SH-SY5Y (cell line): ENCODE results near the gene NEK10.

Source experiments
- GATA2 ChIP-seq: IDR thresholded peaks from 2 replicates; pipeline ENCODE4 v1.6.1; 2011; ENCODE audit warnings: mild to moderate bottlenecking, low read depth, low read length
- GATA3 ChIP-seq: IDR thresholded peaks from 2 replicates; pipeline ENCODE4 v1.6.1; 2011; ENCODE audit warnings: low read depth, mild to moderate bottlenecking, low read length, moderate library complexity

Gene NEK10

DNA sequence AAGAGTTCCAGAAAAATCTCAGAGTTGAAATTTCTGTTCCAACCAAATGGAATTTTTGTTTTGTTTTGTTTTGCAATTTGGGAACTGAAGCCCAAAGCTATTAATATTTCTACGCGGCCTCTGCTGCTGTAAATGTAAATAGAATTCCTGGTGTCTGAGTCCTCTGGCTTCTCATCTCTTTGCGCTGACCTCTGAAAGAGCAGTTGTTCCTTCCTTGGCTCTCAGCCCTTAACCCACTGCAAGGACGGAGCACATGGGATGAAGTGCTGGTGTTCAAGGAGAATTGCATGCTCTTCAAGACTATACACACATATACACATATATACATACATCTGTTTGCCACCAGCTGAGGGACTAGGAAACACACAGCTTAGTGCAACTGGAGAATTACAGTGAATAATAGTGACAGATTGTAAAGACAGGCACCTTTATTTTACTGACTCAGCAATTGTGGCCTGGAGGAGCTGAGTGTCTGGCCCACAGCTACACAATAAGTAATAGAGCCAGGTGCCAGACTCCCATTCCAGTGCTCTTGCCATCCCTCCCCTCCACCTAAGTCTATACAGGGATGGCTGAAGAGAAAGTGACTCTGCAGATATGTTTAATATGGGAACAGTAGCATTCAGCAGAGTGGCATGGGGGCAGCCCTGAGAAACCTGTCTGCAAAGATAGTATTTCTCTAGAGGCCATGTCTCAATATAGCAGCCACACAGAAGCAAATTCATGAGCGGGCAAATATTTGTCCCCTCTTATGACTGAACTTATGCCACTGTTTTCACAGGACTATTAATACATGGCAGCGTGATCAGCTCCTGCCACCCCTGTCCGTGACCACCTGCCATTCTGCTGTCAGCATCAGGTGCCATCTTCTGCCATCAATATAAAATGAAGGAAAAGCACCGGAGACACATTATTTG lies 42.3 kb downstream of the NEK10 start:
- TF ChIP-seq GATA2 = no peak
- no peak for TF ChIP-seq GATA3

DNA sequence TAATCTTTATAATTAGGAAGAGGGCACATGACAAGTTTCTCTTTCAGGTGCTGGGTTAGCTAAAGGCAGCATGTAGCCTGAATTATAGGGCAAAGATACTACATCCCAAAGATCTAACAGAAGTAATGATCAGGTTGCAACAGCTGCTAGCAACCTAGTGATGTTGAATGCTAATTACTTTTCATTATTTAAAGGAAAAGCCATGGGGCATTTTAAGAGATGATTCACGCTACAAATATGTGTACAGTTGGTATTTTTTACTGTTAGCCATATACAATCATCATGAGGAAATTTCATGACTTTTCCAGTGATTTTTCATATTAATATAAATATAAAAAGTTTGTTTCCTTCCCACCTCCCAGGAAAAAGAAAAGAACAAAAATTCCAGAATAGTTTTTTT lies 43.0 kb downstream of the NEK10 start:
- TF ChIP-seq GATA2 (no peak), GATA3 (no peak)

DNA sequence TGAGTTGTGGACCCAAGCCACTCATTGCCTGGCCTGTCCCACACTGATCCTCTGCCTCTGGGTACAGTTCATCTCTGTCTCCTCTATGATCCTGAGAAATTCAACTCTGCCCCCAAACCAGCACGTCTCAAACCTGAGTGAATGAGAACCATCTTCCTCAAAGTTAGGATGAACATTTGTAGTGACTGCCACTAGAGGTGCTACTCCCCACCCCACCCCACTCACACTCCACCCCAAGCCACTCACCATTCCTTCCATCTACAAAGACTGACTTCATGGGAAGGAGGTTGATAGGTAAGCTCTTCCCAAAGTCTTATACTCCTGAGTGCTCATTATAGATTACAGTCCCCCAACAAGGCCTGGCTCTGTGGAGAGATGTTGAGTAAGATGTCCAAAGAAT lies 43.8 kb downstream of the NEK10 start:
- TF ChIP-seq GATA3 = no peak
- TF ChIP-seq GATA2 = no peak

GRCh38 chr3:27324686-27325085 lies 44.5 kb downstream of the NEK10 start:
- TF ChIP-seq GATA2 = no peak

DNA sequence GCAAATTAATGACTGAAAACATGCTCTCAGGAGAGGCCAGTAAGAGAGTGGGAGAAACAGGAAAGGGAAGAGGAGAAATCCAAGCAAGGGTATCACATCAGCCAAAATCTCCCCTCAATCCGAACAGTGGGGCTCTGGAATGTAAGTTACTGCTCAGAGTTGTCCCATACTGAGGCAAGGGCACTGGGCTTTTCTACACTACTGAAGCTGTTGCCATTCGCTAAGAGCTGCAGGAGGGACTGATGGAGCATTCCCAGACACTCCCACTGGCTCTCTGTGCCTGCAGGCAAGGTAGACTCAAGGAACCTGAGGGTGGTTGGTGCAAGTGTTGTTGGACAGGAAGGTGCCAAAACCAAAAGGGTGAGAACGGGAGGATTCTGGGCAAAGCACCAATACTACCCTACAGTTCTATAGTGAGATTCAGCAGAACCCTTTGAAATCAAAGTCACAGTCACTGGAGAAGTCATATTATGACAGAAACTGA lies 46.1 kb downstream of the NEK10 start:
- TF ChIP-seq GATA3 = no peak

DNA sequence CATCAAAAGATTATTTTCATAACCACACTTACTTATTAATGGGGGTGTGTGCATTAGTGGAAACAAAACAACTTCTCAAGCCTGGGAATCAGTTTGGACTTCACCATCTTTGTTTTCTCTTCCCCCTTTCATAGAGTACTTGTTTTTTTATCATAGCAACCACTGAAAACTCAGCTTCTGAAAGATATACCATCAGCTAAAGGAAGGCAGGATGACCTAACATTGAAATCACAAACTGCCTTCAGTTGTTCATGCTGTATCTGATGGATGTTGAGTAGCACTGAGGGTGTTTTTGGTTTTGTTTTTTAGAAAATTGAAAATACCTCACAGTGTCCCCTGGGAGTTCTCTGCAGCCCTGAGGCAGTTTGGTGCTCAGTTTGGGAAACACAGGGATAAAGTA lies 46.5 kb downstream of the NEK10 start:
- TF ChIP-seq GATA2 (no peak), GATA3 (no peak)

GRCh38 chr3:27319847-27320526 lies 49.2 kb downstream of the NEK10 start:
- no peak for TF ChIP-seq GATA2
- TF ChIP-seq GATA3 = no peak

GRCh38 chr3:27319304-27319703 lies 49.9 kb downstream of the NEK10 start:
- no peak for TF ChIP-seq GATA2
- TF ChIP-seq GATA3 = no peak

DNA sequence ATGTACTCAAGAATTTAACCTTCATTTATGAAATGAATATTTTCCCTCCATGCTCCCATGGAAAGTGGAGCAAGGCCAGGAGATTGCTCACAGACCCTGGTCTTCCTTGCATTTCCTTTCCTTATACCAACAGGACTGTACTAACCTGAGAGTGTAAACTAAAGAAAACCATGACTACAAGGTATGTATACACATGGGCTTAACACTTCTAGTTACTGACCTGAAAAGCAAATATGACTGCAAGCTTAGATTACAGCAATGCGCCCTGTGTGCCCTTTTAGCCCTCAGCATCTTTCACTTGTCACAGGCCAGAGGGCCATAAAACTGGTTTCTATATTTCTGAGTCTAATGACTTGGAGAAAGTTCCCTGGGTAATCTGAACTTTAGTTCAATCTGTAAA lies 52.1 kb downstream of the NEK10 start:
- TF ChIP-seq GATA3 (no peak), GATA2 (no peak)

DNA sequence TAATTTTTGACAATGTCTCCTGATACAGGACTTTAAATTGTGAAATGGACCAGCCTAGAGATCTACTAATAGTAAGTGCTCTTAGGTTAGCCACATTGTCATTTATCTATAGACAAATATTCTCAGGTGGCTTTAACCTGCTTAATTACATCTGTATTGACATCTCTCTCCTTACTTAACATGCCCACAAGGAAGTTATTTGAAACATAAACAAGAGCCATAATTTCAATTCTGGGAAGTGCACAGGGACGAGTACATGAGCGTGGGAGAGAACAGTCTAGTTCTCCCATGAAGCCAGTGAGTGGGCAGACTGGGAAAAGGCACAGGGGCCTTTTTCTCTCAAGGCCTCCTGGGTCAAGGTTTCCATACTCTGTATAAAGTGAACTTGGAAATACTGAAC lies 54.2 kb downstream of the NEK10 start:
- TF ChIP-seq GATA2 (no peak), GATA3 (no peak)

GRCh38 chr3:27312044-27312668 lies 57.0 kb downstream of the NEK10 start:
- TF ChIP-seq GATA2 = no peak
- no peak for TF ChIP-seq GATA3

DNA sequence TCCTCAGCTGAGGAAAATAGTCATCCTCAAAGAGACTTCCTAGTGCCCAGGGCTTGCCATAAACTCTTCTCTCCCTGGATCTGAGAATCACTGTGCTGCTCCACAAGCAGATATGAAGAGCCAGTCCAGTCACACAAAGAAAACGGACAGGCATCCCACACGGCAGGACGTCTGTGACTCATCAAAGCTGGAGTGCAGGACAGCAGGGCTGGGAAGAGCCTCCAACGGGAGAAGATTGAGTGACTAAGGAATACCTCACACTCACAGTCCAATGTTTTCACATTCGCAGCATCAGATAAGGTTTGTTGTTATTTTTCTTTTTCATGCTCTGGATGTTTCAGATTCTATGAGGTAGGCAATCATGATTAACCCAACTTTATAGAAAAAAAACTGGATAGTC lies 57.8 kb downstream of the NEK10 start:
- no peak for TF ChIP-seq GATA2
- no peak for TF ChIP-seq GATA3

DNA sequence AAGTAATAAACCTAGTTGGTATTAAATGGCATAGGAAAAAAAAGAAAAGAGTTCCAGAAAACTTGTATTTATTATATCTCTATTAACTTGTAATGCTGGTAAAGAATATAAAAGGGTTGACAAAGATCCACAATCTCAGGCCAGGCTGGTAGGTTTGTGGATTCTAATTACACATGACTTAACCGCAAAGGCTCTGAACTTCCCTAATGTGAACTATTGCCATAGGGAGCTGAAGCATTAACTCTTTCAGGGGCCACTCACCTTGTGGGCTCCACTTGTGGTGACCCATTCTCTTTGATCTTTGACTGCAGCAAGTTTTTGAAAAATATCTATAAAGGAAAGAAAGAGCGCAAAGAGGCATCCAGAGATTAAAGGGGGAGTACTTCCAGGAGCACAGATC lies 58.5 kb downstream of the NEK10 start:
- TF ChIP-seq GATA2 = no peak
- TF ChIP-seq GATA3 = no peak

GRCh38 chr3:27307566-27307965 lies 61.6 kb downstream of the NEK10 start:
- TF ChIP-seq GATA3 = no peak
- TF ChIP-seq GATA2 = no peak
